Fibroblast of the aortic adventitia (primary cell): ENCODE results near the gene CMTM6. TPM values are rescaled to one million over a fixed set of nuclear protein-coding genes. Genes with fewer than 3 reads are reported as not detected.

Source experiments
- DNase-seq: peaks from one replicate; pipeline ENCODE4 v3.0.0-alpha.2; 2010; ENCODE audit warnings: low read depth
- H3K4me3 ChIP-seq: 2 replicates; pipeline ENCODE4 v1.5.1; 2011; ENCODE audit warnings: low read depth, mild to moderate bottlenecking, control low read depth, low read length, moderate library complexity
- CTCF ChIP-seq: IDR thresholded peaks from 2 replicates; pipeline ENCODE4 v1.5.1; 2011; ENCODE audit warnings: mild to moderate bottlenecking, low read length, control low read depth, inconsistent platforms; ENCODE audit not compliant: insufficient read depth
- total RNA-seq: library from RNA; depleted of rRNA; stranded (reverse); fragments of >200 nt; gene quantifications from 2 replicates; pipeline ENCODE4 v1.2.3, GENCODE V29; 2012; ENCODE audit warnings: low replicate concordance

CMTM6 gene
- total RNA-seq, 1 donor: 81.4 TPM

DNA sequence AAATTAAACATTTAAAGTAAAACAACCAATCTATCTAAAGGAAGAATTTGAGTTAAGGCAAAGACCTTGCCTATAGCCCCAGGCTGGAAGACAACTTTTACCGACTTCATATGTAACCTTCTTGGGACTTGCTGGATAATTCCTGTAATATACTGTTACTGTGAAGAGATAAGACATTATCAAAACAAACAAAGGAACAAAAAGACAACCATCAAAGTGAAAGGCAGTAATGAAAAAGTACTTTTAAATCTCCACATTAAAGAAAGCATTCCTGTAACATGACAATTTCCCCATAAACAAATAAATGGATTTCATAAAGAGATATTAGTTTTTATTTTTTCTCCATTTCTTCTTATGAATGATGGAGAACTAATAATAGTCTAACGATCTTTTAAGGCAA lies 2.4 kb downstream of the CMTM6 start:
- no peak for TF ChIP-seq CTCF
- H3K4me3 ChIP-seq: no peak overlapping the region
- DNase-seq: no peak

- no peak for DNase-seq
- no peak for TF ChIP-seq CTCF
- no peak overlapping the region for H3K4me3 ChIP-seq
These were observed 3.1 kb downstream of the CMTM6 start for GRCh38 chr3:32499585-32499984.

DNA sequence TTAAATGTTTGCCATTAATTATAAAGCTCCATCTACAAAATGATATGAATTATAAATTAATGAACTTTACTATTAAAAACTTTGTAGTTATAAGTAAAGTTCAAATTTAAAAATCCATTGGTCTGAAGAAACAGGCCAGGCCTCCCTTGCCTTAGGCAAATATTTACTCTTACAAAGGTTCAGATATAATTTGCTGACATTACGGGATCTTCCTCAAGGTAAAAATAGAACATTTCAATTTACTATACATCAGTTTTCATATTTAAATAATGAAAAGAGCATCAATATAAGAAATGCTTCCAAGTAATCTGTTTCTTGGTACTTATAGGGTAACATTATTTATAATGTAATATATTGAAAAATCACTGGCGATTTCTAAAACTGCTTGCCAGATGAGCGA lies 3.7 kb downstream of the CMTM6 start:
- no peak for DNase-seq
- no peak for TF ChIP-seq CTCF
- H3K4me3 ChIP-seq: no peak overlapping the region

- no peak for TF ChIP-seq CTCF
- no peak for DNase-seq
- H3K4me3 ChIP-seq: no peak overlapping the region
These were observed 4.4 kb downstream of the CMTM6 start for GRCh38 chr3:32498252-32498651.

DNA sequence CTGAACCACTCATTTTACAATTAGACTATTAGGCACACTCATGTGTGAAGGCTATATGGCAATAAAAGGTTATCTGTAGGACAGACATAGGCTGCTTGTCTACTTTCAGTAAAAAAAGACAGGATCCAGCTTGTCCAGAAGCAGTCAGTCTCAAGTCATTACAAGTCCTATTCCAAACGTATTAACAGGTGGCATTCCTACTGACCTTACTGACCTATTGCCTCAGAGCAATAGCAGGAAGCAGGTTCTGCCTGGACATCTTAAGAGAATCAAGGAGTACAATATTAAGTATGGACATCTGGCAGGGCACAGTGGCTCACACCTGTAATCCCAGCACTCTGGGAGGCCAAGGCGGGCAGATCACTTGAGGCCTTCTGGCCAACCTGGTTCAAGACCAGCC lies 7.0 kb downstream of the CMTM6 start:
- no peak for TF ChIP-seq CTCF
- no peak overlapping the region for H3K4me3 ChIP-seq
- DNase-seq: no peak

GRCh38 chr3:32495085-32495484 lies 7.6 kb downstream of the CMTM6 start:
- no peak overlapping the region for H3K4me3 ChIP-seq
- no peak for DNase-seq
- TF ChIP-seq CTCF: no peak

DNA sequence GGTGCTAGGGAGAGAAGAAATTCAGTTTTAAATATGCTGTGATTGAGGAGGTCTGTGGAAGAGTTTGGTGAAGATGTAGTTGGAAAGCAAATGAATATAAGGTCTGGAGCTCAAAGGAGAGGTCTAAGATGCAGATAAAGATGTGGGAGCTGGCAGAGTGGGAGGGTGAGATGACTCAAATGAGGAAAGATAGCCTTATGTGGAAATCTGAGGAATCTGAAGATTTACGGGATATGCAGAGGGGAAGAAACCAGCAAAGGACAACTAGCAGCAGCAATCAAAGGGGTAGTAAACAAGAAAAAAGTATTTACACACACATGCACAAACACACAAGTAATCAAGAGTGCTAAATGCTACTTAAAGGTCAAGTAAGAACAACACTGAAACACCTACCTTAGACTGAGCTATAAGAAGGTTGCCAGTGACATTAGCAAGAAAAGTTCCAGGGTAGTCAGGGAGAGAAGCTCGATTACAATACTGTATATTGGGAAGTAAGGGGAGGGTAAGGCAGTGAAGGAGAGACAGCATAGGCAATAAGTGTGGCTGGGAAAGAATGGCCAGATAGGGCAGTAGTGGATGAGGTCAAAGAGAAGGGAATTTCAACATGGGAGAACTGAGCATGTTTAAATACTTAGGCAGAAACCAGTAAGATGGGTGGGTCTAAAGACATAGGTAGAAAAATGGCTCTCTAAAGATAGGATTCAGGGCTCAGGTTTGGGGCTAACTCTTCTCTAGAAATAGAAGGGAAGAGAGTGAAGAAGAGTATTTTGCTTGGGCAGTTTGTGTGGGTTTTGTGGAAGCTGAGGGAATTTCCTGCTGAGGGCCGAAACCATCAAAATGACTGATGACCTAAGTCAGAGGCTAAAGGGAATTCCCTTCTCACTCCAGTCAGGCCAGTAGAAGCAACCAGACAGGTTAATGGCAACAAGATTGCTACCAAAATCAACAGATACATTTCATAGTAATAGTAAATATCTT lies 8.9 kb downstream of the CMTM6 start:
- no peak overlapping the region for H3K4me3 ChIP-seq
- peak; percentile 52 for DNase-seq
- no peak for TF ChIP-seq CTCF
